Activated CD4-positive, alpha-beta T cell treated with anti-CD3 and anti-CD28 coated beads for 36 hours (primary cell): ENCODE data around the gene LOC128125822.

Experiments used
- ATAC-seq: fragments of 200-7000 bp; cut with Tn5 transposase; one replicate; pipeline ENCODE4 v1.10.0; 2021; ENCODE audit warnings: mild to moderate bottlenecking, moderate library complexity
- CTCF ChIA-PET: fragments of 350-600 bp; sonication (Branson Sonifier 250); formaldehyde crosslinking; loops from one replicate; lab custom pipeline; 2021; ENCODE audit warnings: antibody characterized with exemption; lab: Charles Lee
- POLR2A ChIA-PET: fragments of 350-600 bp; sonication (Branson Sonifier 250); formaldehyde crosslinking; loops from one replicate; lab custom pipeline; 2021; ENCODE audit warnings: antibody characterized with exemption, inconsistent platforms; lab: Charles Lee
- DNase-seq: peaks from one replicate; pipeline ENCODE4 v3.0.0-alpha.2; 2020
- H3K27ac Mint-ChIP-seq: one replicate; pipeline ENCODE4 v1.8.0; 2021; ENCODE audit warnings: mixed read lengths
- H3K27me3 Mint-ChIP-seq: one replicate; pipeline ENCODE4 v1.8.0; 2021; ENCODE audit warnings: mixed read lengths
- H3K36me3 Mint-ChIP-seq: one replicate; pipeline ENCODE4 v1.8.0; 2021; ENCODE audit warnings: low read depth, mixed read lengths
- H3K4me1 Mint-ChIP-seq: one replicate; pipeline ENCODE4 v1.8.0; 2021; ENCODE audit warnings: mixed read lengths
- H3K4me3 Mint-ChIP-seq: one replicate; pipeline ENCODE4 v1.8.0; 2021; ENCODE audit warnings: mild to moderate bottlenecking, moderate library complexity, mixed read lengths
- H3K9me3 Mint-ChIP-seq: one replicate; pipeline ENCODE4 v1.8.0; 2021; ENCODE audit warnings: low read depth, mixed read lengths
- intact Hi-C, 2 experiments: fragments of 100-400 bp; cut with DNase I in 1 of 2; cut with micrococcal nuclease in 1 of 2; formaldehyde crosslinking; loops; one replicate each; pipeline versions ENCODE4 v1.14.2 to v1.15.1; 2022 to 2024; cut with DNase I, micrococcal nuclease

LOC128125822 gene

DNA sequence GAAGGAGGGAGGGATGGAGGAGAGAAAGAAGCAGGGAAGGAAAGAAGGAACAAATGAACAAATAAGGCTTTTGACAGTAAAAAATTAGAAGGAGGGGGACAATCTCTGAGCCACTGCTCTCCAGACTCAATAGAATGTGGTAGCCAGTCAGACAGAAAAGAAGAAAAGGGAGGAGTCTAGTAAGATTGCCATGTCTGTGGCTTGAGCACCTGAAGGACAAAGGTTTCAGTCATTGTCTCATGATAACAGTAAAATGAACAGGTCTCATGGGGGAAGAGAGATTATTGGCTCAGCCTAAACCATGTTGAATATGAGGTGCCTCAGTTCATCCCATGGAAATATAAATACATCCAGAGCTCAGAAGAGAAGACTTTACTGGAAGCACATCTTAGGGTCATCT lies 14.0 kb upstream of the LOC128125822 start:
- Mint-ChIP-seq H3K4me3 (no peak overlapping the region), H3K36me3 (no peaks in the 10 kb centered on the region), H3K27ac (no peak overlapping the region), H3K4me1 (no peaks in the 10 kb centered on the region), H3K9me3 (no peaks in the 10 kb centered on the region), H3K27me3 (peaks cover 13% of the 10 kb centered on the region)
- DNase-seq (no peak), ATAC-seq (no peak)
- ChIA-PET CTCF (no interaction called here), POLR2A (no interaction called here)
- intact Hi-C loops, result no loop called here

DNA sequence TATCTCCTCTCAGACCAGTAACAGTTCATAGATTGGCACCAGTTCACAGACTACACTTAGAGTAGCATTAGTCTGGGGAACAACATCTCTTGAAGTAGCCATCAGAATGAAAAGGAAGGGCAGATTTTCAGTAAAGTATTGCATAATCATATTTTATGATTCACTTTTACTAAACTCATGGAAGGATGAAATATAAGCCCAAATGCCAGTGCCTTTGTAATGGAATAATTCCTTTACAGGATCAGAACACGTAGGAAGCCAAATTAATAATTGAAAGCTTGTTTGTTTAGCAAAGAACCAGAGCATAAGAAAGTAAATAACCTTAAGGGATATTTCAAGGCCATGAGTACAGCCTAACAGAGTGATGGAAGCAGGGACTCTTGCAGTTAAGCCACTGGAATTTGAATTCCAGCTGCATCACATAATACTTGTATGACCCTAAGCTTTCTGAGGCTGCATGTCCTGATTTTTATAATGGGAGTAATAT lies 11.4 kb upstream of the LOC128125822 start:
- no peak for ATAC-seq
- ChIA-PET POLR2A (no interaction called here), CTCF (interaction anchor here (0.6 to 1.3 kb wide), 2 partner anchors 13 to 75 kb away, joined by 3 read pairs; partner anchors contain the start of gene PHF3)
- H3K27me3 Mint-ChIP-seq, result peaks cover 11% of the 10 kb centered on the region
- no peak overlapping the region for H3K4me3 Mint-ChIP-seq
- no peaks in the 10 kb centered on the region for H3K4me1 Mint-ChIP-seq
- no peaks in the 10 kb centered on the region for H3K9me3 Mint-ChIP-seq
- intact Hi-C loops, result no loop called here
- DNase-seq, result no peak
- no peak overlapping the region for H3K27ac Mint-ChIP-seq
- H3K36me3 Mint-ChIP-seq, result no peaks in the 10 kb centered on the region

DNA sequence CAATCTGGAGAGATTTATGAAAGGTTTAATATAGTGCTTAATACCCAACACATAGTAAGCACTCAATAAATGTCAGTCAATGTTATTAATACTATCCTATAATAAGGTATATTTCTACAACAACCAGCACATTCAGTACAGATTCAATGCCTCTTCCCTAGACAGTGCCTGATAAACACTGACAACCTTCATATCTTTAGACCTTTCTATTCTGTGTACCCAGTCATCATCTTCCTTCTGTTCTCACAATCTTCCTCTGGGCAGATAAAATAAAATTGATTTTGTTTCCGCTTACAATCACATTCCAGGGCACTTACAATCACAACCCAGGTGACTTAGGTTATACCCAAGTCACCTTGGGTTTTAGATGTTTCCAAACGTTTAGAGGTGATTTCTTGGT lies 11.0 kb upstream of the LOC128125822 start:
- POLR2A ChIA-PET, result no interaction called here
- CTCF ChIA-PET, result interaction anchor here (0.6 to 1.3 kb wide), 2 partner anchors 13 to 74 kb away, joined by 3 read pairs; partner anchors contain the start of gene PHF3
- H3K4me1 Mint-ChIP-seq, result no peaks in the 10 kb centered on the region
- no peak overlapping the region for H3K27ac Mint-ChIP-seq
- no peaks in the 10 kb centered on the region for H3K9me3 Mint-ChIP-seq
- ATAC-seq, result no peak
- H3K27me3 Mint-ChIP-seq, result peaks cover 11% of the 10 kb centered on the region
- H3K4me3 Mint-ChIP-seq, result no peak overlapping the region
- DNase-seq, result no peak
- intact Hi-C loops, result no loop called here
- H3K36me3 Mint-ChIP-seq, result no peaks in the 10 kb centered on the region

DNA sequence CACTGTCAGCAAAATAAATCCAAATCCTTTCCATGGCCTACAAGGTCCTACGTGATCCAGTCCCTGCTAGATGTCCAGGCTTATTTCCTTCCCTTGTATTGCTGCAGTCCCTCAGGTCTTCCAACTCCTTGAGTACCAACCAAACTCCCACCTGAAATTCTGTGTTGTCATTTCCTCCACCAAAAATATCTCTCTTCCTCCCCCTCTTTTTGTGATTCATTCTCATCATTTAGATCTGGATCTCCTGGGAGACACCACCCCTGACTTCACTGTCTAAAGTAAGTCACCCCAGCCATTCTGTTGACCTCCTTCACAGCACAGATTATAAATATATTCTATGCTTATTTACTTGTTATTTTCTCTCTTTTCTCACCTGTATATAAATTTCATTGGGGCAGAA lies 9.0 kb upstream of the LOC128125822 start:
- Mint-ChIP-seq H3K4me1 (no peaks in the 10 kb centered on the region), H3K27me3 (peaks cover 7% of the 10 kb centered on the region), H3K27ac (no peak overlapping the region), H3K4me3 (no peak overlapping the region), H3K9me3 (no peaks in the 10 kb centered on the region), H3K36me3 (no peaks in the 10 kb centered on the region)
- ChIA-PET CTCF (no interaction called here), POLR2A (no interaction called here)
- ATAC-seq (no peak), DNase-seq (no peak)
- intact Hi-C loops, result no loop called here

DNA sequence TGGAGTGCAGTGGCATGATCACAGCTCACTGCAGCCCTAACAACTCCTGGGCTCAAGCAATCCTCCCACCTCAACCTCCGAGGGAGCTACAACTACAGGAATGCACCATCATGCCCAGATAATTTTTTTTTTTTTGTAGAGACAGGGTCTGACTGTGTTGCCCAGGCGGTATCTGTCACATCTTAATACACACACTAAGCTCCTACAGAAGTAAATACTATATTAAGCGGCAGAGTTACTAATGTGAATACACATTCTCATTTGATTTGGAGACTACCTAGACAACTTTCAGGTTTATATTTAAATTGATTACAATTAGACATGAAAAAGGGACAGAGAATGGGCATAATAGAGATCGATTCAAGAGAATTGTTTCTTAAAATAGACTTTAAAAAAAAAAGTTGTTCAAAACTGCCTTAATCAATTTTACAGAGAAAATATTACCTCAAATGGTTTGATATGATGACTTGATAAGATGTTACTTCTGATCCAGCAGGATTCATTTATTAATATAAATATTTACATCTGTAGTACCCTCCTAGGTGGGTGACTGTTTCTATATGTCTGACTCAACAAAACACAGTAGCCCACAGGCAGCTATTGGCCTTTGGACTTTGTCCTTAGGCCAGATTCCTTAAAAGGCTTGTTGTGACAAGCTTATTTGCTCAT lies 7.1 kb upstream of the LOC128125822 start:
- Mint-ChIP-seq H3K4me3 (no peak overlapping the region), H3K4me1 (no peaks in the 10 kb centered on the region), H3K9me3 (no peaks in the 10 kb centered on the region), H3K36me3 (no peaks in the 10 kb centered on the region), H3K27ac (no peak overlapping the region), H3K27me3 (peaks cover 5% of the 10 kb centered on the region)
- no peak for ATAC-seq
- CTCF ChIA-PET, result no interaction called here
- DNase-seq, result no peak
- POLR2A ChIA-PET, result no interaction called here
- intact Hi-C loops, result no loop called here

DNA sequence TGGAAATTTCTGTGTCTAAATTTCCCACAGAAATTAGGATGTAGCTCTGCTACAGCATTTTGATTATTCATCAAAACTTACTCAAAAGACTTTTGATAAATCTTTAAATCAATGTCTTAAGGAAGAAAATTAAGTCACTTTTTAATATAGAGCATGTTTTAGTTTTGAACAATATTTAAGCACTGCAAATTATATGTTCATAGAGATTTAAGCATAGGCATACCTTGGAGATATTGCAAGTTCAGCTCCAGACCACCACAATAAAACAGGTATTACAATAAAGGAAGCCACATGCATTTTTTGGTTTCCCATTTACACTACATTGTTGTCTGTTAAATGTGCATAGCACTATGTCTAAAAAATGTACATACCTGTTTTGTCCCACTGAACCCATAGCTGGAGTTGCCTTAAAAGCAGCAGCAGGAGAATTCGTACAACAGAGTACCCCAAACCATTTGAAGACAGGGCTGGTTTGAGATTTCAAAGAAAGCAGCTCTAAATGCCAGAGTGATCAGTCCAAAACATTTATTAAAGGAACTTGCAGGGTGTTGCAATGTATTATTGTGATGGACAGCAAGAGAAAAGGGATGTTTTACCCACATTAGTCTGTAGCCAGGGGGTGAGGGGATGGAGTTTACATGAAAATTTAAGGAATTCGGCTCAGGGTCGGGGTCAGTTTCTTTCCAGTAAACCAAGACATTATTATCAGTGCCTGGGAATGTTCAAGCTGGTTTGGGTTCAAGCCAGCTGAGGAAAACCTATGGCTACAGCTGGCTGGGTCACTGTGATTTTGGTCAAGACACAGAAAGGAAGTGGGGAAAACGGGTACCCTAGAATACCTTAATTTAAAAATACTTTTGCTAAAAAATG lies 6.3 kb upstream of the LOC128125822 start:
- CTCF ChIA-PET, result interaction anchor here (0.8 kb wide), 1 partner anchor 12 kb away, joined by 3 read pairs; no protein-coding TSS in a partner anchor
- intact Hi-C loops, result no loop called here
- Mint-ChIP-seq H3K36me3 (no peaks in the 10 kb centered on the region), H3K4me1 (no peaks in the 10 kb centered on the region), H3K27me3 (peaks cover 2% of the 10 kb centered on the region), H3K4me3 (no peak overlapping the region), H3K9me3 (no peaks in the 10 kb centered on the region), H3K27ac (no peak overlapping the region)
- POLR2A ChIA-PET, result no interaction called here
- ATAC-seq (no peak), DNase-seq (no peak)

DNA sequence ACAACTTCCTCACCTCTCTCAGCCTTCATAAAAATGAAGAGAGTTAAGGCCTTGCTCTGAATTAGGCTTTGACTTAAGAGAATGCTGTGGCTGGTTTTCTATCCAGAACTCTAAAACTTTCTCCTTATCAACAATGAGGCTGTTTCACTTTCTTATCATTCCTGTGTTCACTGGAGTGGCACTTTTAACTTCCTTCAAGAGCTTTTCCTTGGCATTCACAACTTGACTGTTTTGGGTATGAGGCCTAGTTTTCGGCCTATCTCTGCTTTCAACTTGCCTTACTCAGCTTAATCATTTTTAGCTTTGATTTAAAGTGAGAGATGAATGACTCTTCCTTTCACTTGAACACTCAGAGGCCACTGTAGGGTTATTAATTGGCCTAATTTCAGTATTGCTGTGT lies 4.3 kb upstream of the LOC128125822 start:
- Mint-ChIP-seq H3K9me3 (no peaks in the 10 kb centered on the region), H3K27ac (no peak overlapping the region), H3K36me3 (no peaks in the 10 kb centered on the region), H3K27me3 (no peaks in the 10 kb centered on the region), H3K4me1 (peaks cover 8% of the 10 kb centered on the region), H3K4me3 (no peak overlapping the region)
- POLR2A ChIA-PET, result interaction anchor here (0.5 kb wide), 1 partner anchor 13 kb away, joined by 3 read pairs; no protein-coding TSS in a partner anchor
- intact Hi-C loops, result no loop called here
- DNase-seq, result no peak
- ATAC-seq, result no peak
- CTCF ChIA-PET, result no interaction called here

DNA sequence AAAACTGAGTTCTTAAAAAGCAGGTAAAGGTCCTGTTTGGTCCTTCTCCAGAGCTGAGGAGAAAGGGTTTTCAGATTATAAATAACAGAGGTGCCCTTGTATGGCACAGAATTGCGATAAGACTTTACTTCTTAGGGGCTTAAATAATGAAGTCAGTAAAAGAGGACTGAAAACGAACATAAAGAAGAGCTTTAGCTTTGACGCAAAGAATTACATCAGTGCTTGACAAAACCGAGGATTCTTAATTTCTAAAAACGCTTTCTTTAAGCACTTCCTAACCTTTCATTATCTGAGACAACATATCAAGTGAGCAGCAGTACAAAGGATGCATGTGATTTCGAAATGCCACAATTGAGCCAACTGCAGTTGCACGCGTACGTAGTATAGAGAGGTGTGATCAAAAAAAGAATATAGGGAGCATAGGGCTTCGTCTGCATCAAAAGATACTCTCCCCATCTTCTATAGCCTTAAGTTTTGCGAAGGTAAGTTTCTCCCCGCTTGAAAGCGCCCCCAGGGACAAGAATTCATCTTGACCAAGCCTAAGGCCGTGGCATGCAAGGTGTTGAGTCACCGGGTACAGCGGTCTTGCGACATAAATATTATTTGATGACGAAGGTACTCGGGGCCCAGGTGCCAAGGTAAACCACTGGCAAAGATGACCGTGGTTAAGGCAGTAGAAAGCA lies 778 bp upstream of the LOC128125822 start:
- ATAC-seq (peak; percentile 17), DNase-seq (peak; percentile 66)
- peak overlapping the region; percentile 94 for H3K27ac Mint-ChIP-seq
- peaks cover 17% of the 10 kb centered on the region for H3K36me3 Mint-ChIP-seq
- no peaks in the 10 kb centered on the region for H3K27me3 Mint-ChIP-seq
- ChIA-PET CTCF (interaction anchor here (1.3 kb wide), 1 partner anchor 27 kb away, joined by 3 read pairs; no protein-coding TSS in a partner anchor), POLR2A (no interaction called here)
- no peaks in the 10 kb centered on the region for H3K9me3 Mint-ChIP-seq
- peaks cover 29% of the 10 kb centered on the region for H3K4me1 Mint-ChIP-seq
- intact Hi-C loops, result loop anchor here in 1 of 2 experiments (1.0 kb wide), 1 partner anchor 64 kb away; the partner anchor contains the start of gene PHF3
- peak overlapping the region; percentile 95 for H3K4me3 Mint-ChIP-seq

DNA sequence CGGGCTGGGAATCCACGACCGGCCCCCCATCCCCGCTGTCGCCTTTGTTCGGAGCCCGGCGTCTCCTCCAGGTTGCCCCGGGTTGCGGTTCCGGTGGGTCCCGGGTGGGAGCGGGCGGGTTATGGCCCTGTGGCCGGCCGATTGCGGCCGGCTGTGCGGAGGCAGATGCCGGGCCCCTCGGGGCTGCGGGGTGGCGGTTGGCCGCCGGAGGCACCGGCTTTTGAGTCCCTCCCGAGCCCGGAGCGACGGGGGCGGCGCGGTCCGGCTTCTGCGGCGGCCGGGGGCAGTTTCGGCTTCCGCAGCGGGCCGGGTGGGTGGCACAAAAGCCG lies 431 bp downstream of the LOC128125822 start:
- ChIA-PET CTCF (no interaction called here), POLR2A (interaction anchor here (1.1 kb wide), 1 partner anchor 63 kb away, joined by 4 read pairs; the partner anchor contains the start of gene PHF3)
- intact Hi-C loops, result loop anchor here in 1 of 2 experiments (1.0 kb wide), 2 partner anchors 63 to 220 kb away; partner anchors contain the start of gene PHF3

DNA sequence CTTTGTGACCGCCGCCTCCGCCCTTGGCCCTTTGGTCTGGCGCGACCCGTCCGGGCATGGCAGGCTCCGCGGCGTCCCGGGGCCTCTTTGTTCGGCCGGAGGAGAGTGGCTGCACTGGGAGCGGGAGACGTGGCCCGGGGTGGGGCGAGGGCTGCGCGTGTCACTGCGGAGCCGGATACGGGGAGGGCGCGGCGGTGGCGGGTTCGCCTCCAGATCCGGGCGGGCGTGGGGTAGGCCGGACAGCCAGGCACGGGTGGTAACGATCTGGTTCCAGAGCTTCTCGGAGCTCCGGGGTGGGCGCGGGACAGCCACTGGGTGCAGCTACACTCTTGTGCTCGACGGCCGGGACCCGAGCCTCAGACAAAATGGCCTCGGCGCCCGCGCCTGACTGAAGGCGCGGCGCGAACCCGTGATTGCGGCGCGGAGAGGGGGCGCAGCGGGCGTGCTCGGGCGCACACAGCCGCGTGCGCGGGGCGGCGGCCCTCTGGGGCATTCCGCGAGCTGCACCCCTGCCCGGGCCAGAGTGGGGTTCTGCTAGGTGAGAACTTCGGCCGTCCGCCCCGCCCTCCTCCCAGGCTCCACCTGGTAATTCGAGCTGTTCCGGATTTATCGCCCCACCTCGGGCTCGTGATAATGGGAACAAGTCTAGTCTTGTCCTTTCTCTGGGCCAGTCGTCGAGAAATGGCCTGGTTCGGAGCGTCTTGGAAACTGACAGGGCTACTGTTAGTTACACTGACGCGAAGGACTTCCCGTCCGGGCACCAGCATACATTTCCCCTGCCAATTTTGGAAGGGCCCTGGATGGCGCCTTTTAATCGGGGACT lies 1.0 kb downstream of the LOC128125822 start:
- Mint-ChIP-seq H3K27me3 (no peaks in the 10 kb centered on the region), H3K4me3 (peak overlapping the region; percentile 95), H3K36me3 (peaks cover 27% of the 10 kb centered on the region), H3K27ac (peak overlapping the region; percentile 98), H3K4me1 (peaks cover 33% of the 10 kb centered on the region), H3K9me3 (no peaks in the 10 kb centered on the region)
- DNase-seq (peak; percentile 78), ATAC-seq (peak; percentile 24)
- ChIA-PET CTCF (interaction anchor here (0.7 to 2.2 kb wide), 9 partner anchors 12 to 191 kb away, joined by 3 to 17 read pairs (median 3); no protein-coding TSS in a partner anchor), POLR2A (interaction anchor here (1.1 kb wide), 1 partner anchor 62 kb away, joined by 4 read pairs; the partner anchor contains the start of gene PHF3)
- intact Hi-C loops, result loop anchor here in 1 of 2 experiments (1.0 kb wide), 1 partner anchor 221 kb away; no protein-coding TSS in a partner anchor

More for the DNA sequence above, 431 bp downstream of the LOC128125822 start:
- Mint-ChIP-seq H3K36me3 (peaks cover 27% of the 10 kb centered on the region), H3K4me3 (peak overlapping the region; percentile 95), H3K27ac (peak overlapping the region; percentile 89), H3K9me3 (no peaks in the 10 kb centered on the region), H3K27me3 (no peaks in the 10 kb centered on the region), H3K4me1 (peaks cover 33% of the 10 kb centered on the region)
- DNase-seq (no peak), ATAC-seq (no peak)
